CD4-positive, alpha-beta T cell (primary cell): ENCODE data around the gene HDAC9. TPM values are rescaled to one million over a fixed set of nuclear protein-coding genes. Genes with fewer than 3 reads are reported as not detected.

Experiments used
- ATAC-seq: fragments of 200-7000 bp; cut with Tn5 transposase; one replicate; pipeline ENCODE4 v1.10.0; 2022; ENCODE audit warnings: mild to moderate bottlenecking; ENCODE audit not compliant: poor library complexity
- CTCF ChIA-PET: fragments of 350-600 bp; sonication (Branson Sonifier 250); formaldehyde crosslinking; loops from one replicate; lab custom pipeline; 2021; ENCODE audit warnings: antibody characterized with exemption, inconsistent platforms; lab: Charles Lee
- POLR2A ChIA-PET: fragments of 350-600 bp; sonication (Branson Sonifier 250); formaldehyde crosslinking; loops from one replicate; lab custom pipeline; 2021; ENCODE audit warnings: antibody characterized with exemption, inconsistent platforms; lab: Charles Lee
- DNase-seq, 14 experiments: peaks; one replicate each; pipeline ENCODE4 v3.0.0-alpha.2; 2013 to 2020; ENCODE audit warnings: mixed read lengths in 2 of 14
- H3K27ac ChIP-seq, 2 donors: one replicate each; pipeline versions ENCODE4 v1.5.1 to v1.7.0; 2013; ENCODE audit warnings: low read length in 2 of 2, low read depth in 1 of 2, mild to moderate bottlenecking in 1 of 2
- H3K27me3 ChIP-seq, 2 experiments: 1 replicate in 1 of 2; 2 replicates in 1 of 2; pipeline versions ENCODE4 v1.6.1 to v1.7.0; 2013; ENCODE audit warnings: low read length in 2 of 2, control low read depth in 1 of 2, mild to moderate bottlenecking in 1 of 2, moderate library complexity in 1 of 2; ENCODE audit not compliant: insufficient read depth in 2 of 2, control insufficient read depth in 1 of 2
- H3K36me3 ChIP-seq: one replicate; pipeline ENCODE4 v1.6.1; 2013; ENCODE audit warnings: low read length, control low read depth; ENCODE audit not compliant: insufficient read depth
- H3K4me1 ChIP-seq: one replicate; pipeline ENCODE4 v1.6.1; 2013; ENCODE audit warnings: low read length, control low read depth; ENCODE audit not compliant: insufficient read depth
- H3K4me3 ChIP-seq: one replicate; pipeline ENCODE4 v1.5.1; 2013; ENCODE audit warnings: mild to moderate bottlenecking, low read length, moderate library complexity
- H3K9me3 ChIP-seq, 2 experiments: 1 replicate in 1 of 2; 2 replicates in 1 of 2; pipeline versions ENCODE4 v1.6.1 to v1.7.0; 2013; ENCODE audit warnings: low read length in 2 of 2, mild to moderate bottlenecking in 2 of 2, control low read depth in 1 of 2, moderate library complexity in 1 of 2; ENCODE audit not compliant: control insufficient read depth in 1 of 2, insufficient read depth in 1 of 2
- H3K27ac Mint-ChIP-seq: one replicate; pipeline ENCODE4 v1.8.0; 2020; ENCODE audit warnings: mixed read lengths
- H3K27me3 Mint-ChIP-seq: one replicate; pipeline ENCODE4 v1.8.0; 2021; ENCODE audit warnings: mixed read lengths
- H3K36me3 Mint-ChIP-seq: one replicate; pipeline ENCODE4 v1.8.0; 2021; ENCODE audit warnings: low read depth, mixed read lengths
- H3K4me1 Mint-ChIP-seq: one replicate; pipeline ENCODE4 v1.8.0; 2021; ENCODE audit warnings: low read depth, mixed read lengths
- H3K4me3 Mint-ChIP-seq: one replicate; pipeline ENCODE4 v1.8.0; 2020; ENCODE audit warnings: mild to moderate bottlenecking, mixed read lengths
- H3K9me3 Mint-ChIP-seq: one replicate; pipeline ENCODE4 v1.8.0; 2020; ENCODE audit warnings: mixed read lengths
- CTCF ChIP-seq: fragments of 200-600 bp; IDR thresholded peaks from one replicate; pipeline ENCODE4 v1.8.0; 2022; ENCODE audit warnings: antibody characterized with exemption, mild to moderate bottlenecking
- intact Hi-C, 2 experiments: fragments of 100-400 bp; cut with DNase I in 1 of 2; cut with micrococcal nuclease in 1 of 2; formaldehyde crosslinking; loops; one replicate each; pipeline versions ENCODE4 v1.15.1 to v1.9.0; 2023 to 2025; cut with DNase I, micrococcal nuclease
- total RNA-seq, 174 experiments: library from RNA in 2 of 174; stranded (reverse) in 2 of 174; gene quantifications; one replicate each; pipeline ENCODE4 v1.2.3 and lab custom pipeline; 2021 to 2026

Gene HDAC9
- total RNA-seq, 2 experiments from 2014 or later, result 0.73 to 1.2 TPM

- Histone ChIP-seq H3K4me1 (no peaks in the 10 kb centered on the region), H3K36me3 (no peaks in the 10 kb centered on the region), H3K27ac (no peak overlapping the region), H3K9me3 (no peaks in the 10 kb centered on the region), H3K27me3 (no peaks in the 10 kb centered on the region), H3K4me3 (no peak overlapping the region)
- Mint-ChIP-seq H3K27ac (no peak overlapping the region), H3K36me3 (no peaks in the 10 kb centered on the region), H3K4me1 (no peaks in the 10 kb centered on the region), H3K27me3 (no peaks in the 10 kb centered on the region), H3K4me3 (no peak overlapping the region), H3K9me3 (no peaks in the 10 kb centered on the region)
- ATAC-seq (no peak), DNase-seq (no peak)
- POLR2A ChIA-PET, result no interaction called here
- intact Hi-C loops, result loop anchor here in 1 of 2 experiments (5.0 kb wide), 1 partner anchor 1706 kb away; no protein-coding TSS in a partner anchor
- CTCF ChIA-PET, result no interaction called here
- no peak for TF ChIP-seq CTCF
These were observed 10.4 kb downstream of the HDAC9 start for GRCh38 chr7:18505870-18506460.

GRCh38 chr7:18508443-18509427, 13.2 kb downstream of the HDAC9 start:
- ATAC-seq (no peak), DNase-seq (peak in 2 of 14 experiments; percentile 37 to 52)
- Mint-ChIP-seq H3K4me1 (no peaks in the 10 kb centered on the region), H3K4me3 (no peak overlapping the region), H3K27ac (no peak overlapping the region), H3K9me3 (no peaks in the 10 kb centered on the region), H3K27me3 (no peaks in the 10 kb centered on the region), H3K36me3 (no peaks in the 10 kb centered on the region)
- no peaks in the 10 kb centered on the region for H3K9me3 ChIP-seq
- H3K4me1 ChIP-seq, result no peaks in the 10 kb centered on the region
- ChIA-PET CTCF (no interaction called here), POLR2A (no interaction called here)
- no peak for TF ChIP-seq CTCF
- no peaks in the 10 kb centered on the region for H3K27me3 ChIP-seq
- no peak overlapping the region for H3K27ac ChIP-seq
- no peak overlapping the region for H3K4me3 ChIP-seq
- intact Hi-C loops, result loop anchor here in 1 of 2 experiments (5.0 kb wide), 1 partner anchor 1704 kb away; no protein-coding TSS in a partner anchor
- H3K36me3 ChIP-seq, result no peaks in the 10 kb centered on the region

DNA sequence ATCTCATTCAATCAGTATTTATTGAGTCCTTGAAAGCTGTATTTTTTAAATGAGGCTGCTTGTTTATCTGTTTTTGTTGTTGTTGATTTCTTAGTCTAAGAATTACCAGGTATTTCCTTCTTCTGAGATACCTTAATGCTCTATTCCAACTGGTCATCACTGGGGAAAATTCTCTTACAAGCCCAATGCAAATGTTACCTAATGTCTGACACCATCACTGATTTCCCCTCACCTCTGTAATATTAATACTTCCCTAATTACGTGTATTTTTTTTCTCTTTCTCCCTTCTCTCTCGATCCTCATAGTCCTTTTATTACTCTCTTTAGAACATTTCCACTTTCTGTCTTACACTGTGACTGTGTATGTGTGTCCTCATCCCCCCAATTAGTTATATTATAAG, 13.9 kb downstream of the HDAC9 start:
- Histone ChIP-seq H3K4me3 (no peak overlapping the region), H3K9me3 (no peaks in the 10 kb centered on the region), H3K36me3 (no peaks in the 10 kb centered on the region), H3K27ac (no peak overlapping the region), H3K4me1 (no peaks in the 10 kb centered on the region), H3K27me3 (no peaks in the 10 kb centered on the region)
- POLR2A ChIA-PET, result interaction anchor here (0.6 kb wide), 1 partner anchor 13 kb away, joined by 3 read pairs; no protein-coding TSS in a partner anchor
- H3K4me1 Mint-ChIP-seq, result no peaks in the 10 kb centered on the region
- ATAC-seq (no peak), DNase-seq (no peak)
- CTCF ChIA-PET, result no interaction called here
- no peak for TF ChIP-seq CTCF
- H3K27me3 Mint-ChIP-seq, result no peaks in the 10 kb centered on the region
- H3K36me3 Mint-ChIP-seq, result no peaks in the 10 kb centered on the region
- intact Hi-C loops, result loop anchor here in 1 of 2 experiments (5.0 kb wide), 1 partner anchor 1703 kb away; no protein-coding TSS in a partner anchor
- H3K9me3 Mint-ChIP-seq, result no peaks in the 10 kb centered on the region
- H3K4me3 Mint-ChIP-seq, result no peak overlapping the region
- no peak overlapping the region for H3K27ac Mint-ChIP-seq
